SK-N-SH (cell line): Measurements from ENCODE around the gene DGLUCY.

Source experiments
- CTCF ChIP-seq: fragments of 200-600 bp; sonication (generic); IDR thresholded peaks from 2 replicates; pipeline ENCODE4 v1.6.1; 2017; ENCODE audit warnings: antibody characterized with exemption, mild to moderate bottlenecking, moderate library complexity
- EP300 ChIP-seq, 2 experiments: IDR thresholded peaks; 2 replicates each; pipeline versions ENCODE4 v1.4.0 to v1.6.1; 2012; ENCODE audit warnings: borderline replicate concordance in 1 of 2, low read depth in 1 of 2, low read length in 1 of 2
- FOXJ3 ChIP-seq: sonication (generic); formaldehyde crosslinking; IDR thresholded peaks from 2 replicates; pipeline ENCODE4 v1.5.1; 2020; ENCODE audit warnings: mild to moderate bottlenecking, missing genetic modification reagents
- TEAD4 ChIP-seq: IDR thresholded peaks from 2 replicates; pipeline ENCODE4 v1.4.0; 2012; ENCODE audit warnings: mild to moderate bottlenecking, borderline replicate concordance; ENCODE audit not compliant: insufficient read depth
- TF ChIP-seq, protein P1 (sequence below): IDR thresholded peaks from 2 replicates; pipeline ENCODE4 v1.6.1; 2012; ENCODE audit warnings: mild to moderate bottlenecking, low read depth, low read length, moderate library complexity

GRCh38 chr14:91274796-91275195 lies 160.9 kb downstream of the DGLUCY start:
- no peak for TF ChIP-seq CTCF
- TF ChIP-seq EP300 (IDR thresholded peaks at IDR 0.05; ENCODE audit: borderline replicate concordance in 1 of 2, low read depth in 1 of 2, low read length in 1 of 2) = no peak
- no peak for TF ChIP-seq FOXJ3 (CRISPR knock-in tag)
- TF ChIP-seq TEAD4 = no peak
- TF ChIP-seq, protein P1, sequence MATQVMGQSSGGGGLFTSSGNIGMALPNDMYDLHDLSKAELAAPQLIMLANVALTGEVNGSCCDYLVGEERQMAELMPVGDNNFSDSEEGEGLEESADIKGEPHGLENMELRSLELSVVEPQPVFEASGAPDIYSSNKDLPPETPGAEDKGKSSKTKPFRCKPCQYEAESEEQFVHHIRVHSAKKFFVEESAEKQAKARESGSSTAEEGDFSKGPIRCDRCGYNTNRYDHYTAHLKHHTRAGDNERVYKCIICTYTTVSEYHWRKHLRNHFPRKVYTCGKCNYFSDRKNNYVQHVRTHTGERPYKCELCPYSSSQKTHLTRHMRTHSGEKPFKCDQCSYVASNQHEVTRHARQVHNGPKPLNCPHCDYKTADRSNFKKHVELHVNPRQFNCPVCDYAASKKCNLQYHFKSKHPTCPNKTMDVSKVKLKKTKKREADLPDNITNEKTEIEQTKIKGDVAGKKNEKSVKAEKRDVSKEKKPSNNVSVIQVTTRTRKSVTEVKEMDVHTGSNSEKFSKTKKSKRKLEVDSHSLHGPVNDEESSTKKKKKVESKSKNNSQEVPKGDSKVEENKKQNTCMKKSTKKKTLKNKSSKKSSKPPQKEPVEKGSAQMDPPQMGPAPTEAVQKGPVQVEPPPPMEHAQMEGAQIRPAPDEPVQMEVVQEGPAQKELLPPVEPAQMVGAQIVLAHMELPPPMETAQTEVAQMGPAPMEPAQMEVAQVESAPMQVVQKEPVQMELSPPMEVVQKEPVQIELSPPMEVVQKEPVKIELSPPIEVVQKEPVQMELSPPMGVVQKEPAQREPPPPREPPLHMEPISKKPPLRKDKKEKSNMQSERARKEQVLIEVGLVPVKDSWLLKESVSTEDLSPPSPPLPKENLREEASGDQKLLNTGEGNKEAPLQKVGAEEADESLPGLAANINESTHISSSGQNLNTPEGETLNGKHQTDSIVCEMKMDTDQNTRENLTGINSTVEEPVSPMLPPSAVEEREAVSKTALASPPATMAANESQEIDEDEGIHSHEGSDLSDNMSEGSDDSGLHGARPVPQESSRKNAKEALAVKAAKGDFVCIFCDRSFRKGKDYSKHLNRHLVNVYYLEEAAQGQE = no peak
